Measurements from ENCODE around the gene RASD2.

Gene RASD2

DNA sequence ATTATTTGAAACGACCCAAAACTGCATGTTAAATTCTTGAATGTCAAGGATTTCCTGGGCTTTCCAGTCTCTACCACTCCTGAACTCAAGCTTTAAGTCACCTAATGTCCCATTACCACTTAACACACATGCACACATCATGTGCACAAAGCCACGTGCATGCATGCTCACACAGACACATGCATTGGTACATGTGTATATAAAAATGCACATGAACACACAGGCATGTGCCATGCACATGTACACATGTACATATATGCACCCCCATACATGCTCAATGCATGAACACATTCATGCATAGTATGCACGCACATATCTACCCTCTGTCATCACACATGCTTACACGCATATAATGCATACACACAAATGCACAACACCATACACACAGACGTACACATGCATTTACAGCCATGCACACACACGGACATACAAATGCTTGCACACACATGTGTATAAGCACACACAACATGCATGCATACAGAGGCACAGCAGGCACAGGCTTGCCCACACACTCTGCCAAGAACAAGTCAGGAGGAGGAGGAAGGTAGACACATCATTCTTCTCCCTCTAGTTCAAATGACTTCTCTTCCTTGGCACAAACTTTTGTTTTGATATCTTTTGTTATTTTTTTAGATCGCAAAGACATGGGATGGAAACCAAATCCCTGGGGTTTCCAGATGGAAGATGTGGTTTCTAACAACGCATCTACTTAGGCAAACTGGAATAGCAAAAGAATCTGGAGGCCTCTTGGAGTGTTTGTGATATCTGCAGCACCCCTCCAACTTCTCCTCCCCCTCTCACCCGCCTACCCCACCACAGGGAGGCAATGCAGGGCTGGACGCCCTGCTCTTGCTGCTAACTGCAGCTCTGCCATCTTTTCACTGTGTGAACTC lies 24.6 kb downstream of the RASD2 start:
- TF ChIP-seq, protein P1, sequence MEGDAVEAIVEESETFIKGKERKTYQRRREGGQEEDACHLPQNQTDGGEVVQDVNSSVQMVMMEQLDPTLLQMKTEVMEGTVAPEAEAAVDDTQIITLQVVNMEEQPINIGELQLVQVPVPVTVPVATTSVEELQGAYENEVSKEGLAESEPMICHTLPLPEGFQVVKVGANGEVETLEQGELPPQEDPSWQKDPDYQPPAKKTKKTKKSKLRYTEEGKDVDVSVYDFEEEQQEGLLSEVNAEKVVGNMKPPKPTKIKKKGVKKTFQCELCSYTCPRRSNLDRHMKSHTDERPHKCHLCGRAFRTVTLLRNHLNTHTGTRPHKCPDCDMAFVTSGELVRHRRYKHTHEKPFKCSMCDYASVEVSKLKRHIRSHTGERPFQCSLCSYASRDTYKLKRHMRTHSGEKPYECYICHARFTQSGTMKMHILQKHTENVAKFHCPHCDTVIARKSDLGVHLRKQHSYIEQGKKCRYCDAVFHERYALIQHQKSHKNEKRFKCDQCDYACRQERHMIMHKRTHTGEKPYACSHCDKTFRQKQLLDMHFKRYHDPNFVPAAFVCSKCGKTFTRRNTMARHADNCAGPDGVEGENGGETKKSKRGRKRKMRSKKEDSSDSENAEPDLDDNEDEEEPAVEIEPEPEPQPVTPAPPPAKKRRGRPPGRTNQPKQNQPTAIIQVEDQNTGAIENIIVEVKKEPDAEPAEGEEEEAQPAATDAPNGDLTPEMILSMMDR (IDR thresholded peaks at IDR 0.05; ENCODE audit: low read depth, low read length), result no peak; the same call in 1 of the 2 replicates
- peak; percentile 29 for DNase-seq (ENCODE audit: extremely low read depth, low read depth)

DNA sequence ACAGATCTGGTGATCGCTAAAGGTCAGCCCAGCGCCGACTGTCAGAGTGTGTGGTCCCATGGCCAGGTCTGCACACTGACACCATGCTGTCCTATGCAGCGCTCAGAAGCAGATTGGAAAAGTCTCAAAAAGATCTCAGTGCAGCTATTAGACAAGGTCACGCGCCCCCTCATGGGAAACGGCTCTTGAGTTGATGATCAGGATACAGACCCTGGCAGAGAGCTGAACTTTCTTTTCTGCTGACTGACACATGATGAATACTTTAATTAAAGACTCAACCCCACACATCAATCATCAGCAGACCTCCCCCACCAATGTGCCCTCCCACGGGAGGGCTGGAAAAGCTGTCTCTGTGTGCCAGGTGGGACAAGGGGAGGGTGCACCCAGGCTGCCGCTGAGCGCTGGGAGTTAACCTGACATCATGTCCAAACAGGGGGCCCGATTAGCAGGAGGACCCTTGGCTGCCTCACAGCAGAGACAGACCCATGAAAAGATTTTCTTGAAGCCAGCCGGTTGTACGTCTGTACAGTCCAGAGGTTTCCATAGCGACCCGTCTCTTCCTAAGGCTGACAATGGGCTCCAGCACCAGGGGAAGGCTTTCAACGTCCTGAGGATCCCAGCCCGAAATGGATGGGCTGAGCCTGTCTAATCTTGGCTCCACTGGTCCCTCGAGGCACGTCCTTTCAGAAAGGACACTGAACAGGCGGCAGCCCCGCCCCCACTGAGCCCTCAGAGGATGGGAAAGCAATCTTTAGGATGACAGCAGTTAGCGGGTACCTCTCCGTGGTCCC lies 26.9 kb downstream of the RASD2 start:
- no peak for DNase-seq (ENCODE audit: extremely low read depth, low read depth)
- TF ChIP-seq, protein P1 (IDR thresholded peaks at IDR 0.05; ENCODE audit: low read depth, low read length), result no peak

DNA sequence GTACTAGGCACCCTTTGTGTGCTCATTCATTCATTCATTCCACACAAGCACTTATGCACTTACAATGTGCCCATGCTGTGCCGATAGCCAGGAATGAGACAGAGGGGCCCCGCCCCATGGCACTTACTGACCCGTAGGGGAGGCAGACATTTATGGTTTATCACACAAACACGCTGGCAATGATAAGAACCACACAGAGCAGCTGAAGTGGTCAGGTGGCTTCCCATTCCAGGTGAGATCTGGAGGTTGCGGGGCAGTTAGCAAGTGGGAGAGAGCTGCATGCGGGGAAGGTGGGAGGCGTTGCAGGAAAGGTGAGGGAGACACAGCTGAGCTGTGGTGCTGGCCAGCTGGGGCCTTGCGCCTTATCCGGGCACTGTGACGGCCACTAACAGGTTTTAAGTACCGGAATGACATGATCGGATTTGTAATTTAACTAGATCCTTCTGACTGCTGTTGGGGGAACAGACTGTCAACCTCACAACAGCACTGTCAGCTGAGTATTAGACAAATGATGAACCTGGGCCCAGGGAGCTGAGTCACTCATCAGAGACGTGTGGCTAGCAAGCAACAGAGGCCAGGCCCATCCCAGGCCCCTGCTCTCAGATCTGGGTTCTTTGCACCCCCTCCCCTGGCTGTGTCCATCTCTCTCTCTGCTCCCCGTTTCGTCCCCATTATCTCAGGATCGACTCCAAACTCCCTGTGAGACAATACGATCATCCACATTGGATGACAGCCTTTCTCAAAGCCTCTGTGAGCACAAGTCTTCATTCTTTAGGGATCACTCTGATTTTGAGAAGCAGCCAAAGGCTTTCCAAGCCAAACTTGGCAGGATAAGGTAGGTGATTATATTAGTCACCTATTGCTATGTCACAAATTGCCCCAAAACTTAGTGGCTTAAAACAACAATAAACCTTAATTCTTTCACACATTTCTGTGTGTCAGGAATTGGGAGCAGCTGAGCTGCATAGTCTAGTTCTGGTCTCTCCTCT lies 28.4 kb downstream of the RASD2 start:
- TF ChIP-seq, protein P1 (IDR thresholded peaks at IDR 0.05; ENCODE audit: low read depth, low read length), result no peak

DNA sequence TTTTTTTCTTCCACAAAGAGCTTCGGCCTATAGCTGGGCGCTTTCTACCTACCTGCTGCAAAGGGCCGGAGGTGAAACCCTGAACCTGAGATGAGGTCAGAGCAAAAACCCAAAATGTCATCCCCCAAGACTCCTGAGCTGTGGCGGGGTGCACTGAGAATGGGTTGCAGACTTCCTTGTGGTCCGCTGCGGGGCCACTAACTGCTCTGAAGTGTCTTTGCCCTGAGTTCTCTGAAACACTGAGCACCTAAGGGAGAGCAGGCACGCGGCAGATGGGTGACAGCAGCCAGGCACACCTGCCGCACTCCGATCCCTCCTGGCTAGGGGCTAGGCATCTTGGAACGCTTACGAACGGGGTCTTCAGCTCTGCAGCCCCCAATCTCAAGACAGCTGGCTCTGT lies 29.3 kb downstream of the RASD2 start:
- TF ChIP-seq, protein P1 (IDR thresholded peaks at IDR 0.05; ENCODE audit: low read depth, low read length), result no peak
- no peak for DNase-seq (ENCODE audit: extremely low read depth, low read depth)

More for the DNA sequence above, 28.4 kb downstream of the RASD2 start:
- no peak for DNase-seq (ENCODE audit: extremely low read depth, low read depth)

DNA sequence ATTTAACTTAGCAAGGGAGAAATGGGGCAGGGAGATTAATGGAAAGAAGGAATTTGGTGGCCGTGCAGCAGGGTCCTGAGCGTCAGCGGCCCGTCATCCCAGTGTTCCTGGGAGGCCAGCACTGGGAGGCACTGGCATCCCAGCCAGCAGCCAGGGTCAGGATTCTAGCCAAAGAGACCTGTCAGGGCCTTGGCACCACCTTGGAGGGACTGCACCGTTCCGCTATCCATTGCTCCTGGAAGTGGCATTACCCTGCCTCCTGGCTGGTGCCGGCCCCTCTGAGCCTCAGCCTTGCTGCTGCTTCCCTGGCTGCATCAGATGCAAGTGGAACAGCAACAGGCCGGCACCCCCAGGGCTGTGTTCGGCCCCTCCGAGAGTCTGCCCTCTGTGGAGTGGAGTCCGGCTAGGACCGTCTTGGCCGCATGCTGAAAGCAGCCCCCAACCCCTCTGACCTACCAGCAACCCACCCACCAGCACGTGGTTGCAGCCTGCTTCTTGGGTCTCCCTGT lies 30.1 kb downstream of the RASD2 start:
- no peak for DNase-seq (ENCODE audit: extremely low read depth, low read depth)
- TF ChIP-seq, protein P1 (IDR thresholded peaks at IDR 0.05; ENCODE audit: low read depth, low read length), result no peak

DNA sequence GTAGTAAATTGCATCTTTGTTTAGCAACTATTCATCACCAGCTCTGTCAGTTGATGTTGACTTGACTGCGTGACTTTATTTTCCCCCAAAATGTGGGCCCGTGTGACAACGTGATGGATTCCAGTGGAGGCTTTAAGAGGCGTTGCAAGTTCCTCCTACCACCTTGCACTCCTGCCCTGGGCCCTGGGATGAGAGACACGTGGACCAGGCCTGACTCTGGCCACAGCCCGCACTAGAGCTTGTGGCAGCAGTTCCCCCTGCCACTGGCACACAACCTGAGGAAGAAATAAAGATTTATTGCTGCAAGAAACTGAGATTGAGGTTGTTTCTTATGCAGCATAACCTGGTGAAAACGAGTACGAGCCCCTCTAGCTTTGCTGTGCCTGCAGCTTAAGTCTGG lies 31.9 kb downstream of the RASD2 start:
- TF ChIP-seq, protein P1 (IDR thresholded peaks at IDR 0.05; ENCODE audit: low read depth, low read length), result no peak
- no peak for DNase-seq (ENCODE audit: extremely low read depth, low read depth)

Data from AG09319 (cell line).